NCI-H524 treated with DMSO at 0.1 percent for 48 hours (cell line): Measurements from ENCODE around the gene TRDN.

Experiments used
- DNase-seq: peaks from one replicate; lab custom pipeline; 2025; lab: John Stamatoyannopoulos, UW

TRDN gene

DNA sequence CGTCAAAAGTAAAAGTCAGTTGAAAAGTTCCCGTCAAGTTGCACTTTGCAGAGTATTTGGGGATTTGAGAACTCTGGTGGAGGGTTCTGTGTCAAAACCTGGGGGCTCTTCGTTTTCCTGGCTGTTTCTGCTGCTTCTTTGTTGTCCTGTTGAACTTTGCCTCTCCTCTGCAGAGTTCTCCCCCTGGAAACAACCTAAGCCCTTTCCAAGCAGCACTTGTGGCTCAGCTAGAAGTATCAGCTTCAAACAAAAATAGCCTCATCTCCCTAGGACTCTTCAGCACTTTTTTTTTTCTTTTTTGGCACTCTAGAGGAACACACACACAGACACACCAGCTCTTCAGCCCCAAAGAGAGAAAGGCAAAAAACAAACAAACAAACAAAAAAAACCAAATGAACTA lies at the start of gene TRDN:
TSS of gene TRDN (minus strand) at position 169 of the 400 bp plus-strand sequence. CDS start 175 bp downstream, outside the sequence.
- DNase-seq, result no peak

- peak; percentile 72 for DNase-seq
Measured at GRCh38 chr6:123681957-123682462, 45.3 kb upstream of the TRDN start.

- no peak for DNase-seq
Measured at GRCh38 chr6:123677897-123678296, 41.1 kb upstream of the TRDN start.

DNA sequence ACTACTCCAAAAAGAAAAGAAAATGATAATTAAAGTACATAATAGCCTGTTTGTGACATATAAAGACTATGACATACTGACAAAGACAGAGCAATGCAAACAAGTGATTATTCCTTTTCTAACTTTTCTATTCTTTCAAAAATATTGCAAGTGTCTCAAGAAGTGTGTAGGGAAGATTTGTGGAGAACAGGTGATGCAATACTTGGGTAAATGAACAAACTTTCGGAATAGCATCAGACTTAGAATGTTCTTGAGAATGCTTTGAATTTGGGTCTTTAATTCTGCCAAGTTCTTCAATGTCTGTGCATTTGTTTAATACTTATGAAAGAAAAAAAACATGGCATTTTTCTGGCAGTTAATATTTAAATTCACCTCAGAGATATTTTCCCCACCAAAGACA lies 40.0 kb upstream of the TRDN start:
- DNase-seq, result no peak

DNA sequence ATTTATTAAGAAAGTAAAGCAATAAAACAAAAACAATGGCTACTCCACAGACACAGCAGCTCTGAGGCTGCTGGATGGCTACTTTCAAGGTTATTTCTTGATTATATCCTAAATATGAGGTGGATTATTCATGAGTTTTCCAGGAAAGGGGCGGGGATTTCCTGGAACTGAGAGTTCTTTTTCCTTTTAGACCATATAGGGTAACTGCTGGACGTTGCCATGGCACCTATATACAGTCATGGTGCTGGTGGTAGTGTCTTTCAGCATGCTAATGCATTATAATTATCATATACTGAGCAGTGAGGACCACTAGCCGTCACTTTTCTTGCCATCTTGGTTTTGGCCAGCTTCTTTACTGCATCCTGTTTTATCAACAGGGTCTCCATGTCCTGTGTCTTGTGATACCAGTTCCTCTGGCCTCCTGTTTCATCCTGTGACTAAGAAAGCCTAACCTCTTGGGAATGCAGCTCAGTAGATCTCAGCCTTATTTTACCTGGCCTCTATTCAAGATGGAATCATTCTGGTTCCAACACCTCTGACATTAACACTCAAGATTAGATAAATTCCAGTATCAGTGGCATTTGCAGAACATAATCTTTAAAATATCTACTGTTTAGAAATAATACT lies 32.3 kb upstream of the TRDN start:
- DNase-seq, result no peak

DNA sequence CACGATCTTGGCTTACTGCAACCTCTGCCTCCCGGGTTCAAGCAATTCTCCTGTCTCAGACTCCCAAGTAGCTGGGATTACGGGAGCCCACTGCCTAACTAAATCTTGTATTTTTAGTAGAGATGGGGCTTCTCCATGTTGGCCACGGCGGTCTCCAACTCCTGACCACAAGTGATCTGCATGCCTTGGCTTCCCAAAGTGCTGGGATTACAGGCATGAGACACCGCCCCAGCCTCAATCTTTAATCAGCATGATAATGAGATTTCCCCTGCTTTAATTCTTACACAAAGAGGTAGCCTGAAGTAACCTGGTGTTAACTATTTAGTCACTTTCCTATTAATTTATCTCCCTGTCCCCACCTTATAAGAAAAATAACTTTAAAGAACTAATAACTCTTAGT lies 31.3 kb upstream of the TRDN start:
- no peak for DNase-seq

DNA sequence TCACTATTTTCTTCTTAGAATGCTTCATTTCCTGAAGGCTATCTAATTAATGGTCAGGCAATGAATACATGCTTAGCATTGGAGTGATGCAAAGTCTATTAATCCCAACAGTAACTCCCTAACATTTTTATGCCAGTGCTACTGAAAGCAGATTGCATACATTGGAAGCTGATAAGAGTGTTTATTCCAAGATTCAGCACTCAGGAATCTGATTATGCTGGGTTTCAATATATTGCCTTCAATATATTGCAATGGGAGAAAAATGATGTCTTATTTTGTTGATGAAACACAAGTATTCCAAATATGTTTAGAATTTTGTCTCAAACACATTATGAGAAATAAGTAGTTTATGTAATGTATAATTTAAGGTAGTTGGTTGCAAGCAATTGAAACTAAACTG lies 26.7 kb upstream of the TRDN start:
- DNase-seq, result no peak

GRCh38 chr6:123662757-123663156 lies 26.0 kb upstream of the TRDN start:
- no peak for DNase-seq

GRCh38 chr6:123661105-123661891 lies 24.5 kb upstream of the TRDN start:
- DNase-seq, result no peak

DNA sequence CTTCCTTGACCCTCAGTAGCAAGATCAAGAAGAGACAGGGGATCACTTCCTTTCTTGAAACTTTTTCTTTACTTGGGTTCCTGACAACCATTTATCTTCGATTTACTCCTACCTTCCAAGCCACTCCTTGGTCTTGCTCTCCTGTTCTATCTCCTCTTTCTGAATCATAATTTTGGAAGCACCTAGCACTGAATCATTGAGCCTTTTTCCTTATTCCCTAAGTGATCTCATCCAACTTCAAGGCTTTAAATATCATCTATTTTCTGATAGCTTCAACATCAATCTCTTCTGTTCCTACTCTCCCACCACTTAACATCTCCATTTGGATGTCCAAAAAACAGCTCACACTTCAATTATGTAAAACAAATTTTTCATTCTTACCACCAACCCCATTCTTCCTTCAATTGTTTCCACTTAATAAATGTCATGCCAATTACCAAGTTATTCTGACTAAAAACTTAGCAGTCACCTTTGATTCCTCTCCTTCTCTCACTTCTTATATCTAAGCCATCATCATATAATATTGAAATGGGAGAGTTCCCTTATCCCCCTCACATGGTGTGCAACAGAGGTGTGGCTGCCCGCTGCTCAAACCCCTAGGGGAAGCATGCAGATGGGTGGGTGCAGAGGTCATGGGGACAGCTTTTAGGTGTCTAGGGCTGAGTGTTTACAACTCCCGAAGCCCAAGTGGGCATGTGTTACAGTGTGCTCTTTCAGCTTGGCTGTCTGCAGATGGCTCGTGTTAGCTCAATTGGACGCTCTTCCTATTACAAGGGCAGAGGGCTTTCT lies 23.4 kb upstream of the TRDN start:
- no peak for DNase-seq

GRCh38 chr6:123658848-123659247 lies 22.1 kb upstream of the TRDN start:
- DNase-seq, result no peak

- DNase-seq, result no peak
Measured at GRCh38 chr6:123655521-123656306, 19.0 kb upstream of the TRDN start.

DNA sequence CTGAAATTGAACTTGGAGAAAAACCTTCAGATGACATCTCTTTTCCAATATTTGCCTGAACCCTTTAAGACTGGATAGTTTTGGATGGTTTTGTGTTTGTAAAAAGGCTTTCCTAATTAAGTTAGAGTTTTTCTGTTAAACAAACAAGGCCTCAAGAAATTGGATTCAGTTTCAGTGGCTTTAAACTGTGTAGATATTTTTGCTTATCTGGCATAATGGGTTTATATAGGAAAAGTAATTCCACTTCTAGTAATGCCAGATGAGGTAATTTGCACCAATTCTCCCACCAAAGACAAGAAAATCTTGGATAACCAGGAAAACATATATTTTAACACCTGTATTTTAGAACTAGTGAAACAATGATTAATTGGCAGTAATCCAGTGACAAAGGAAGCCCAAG lies 12.0 kb upstream of the TRDN start:
- DNase-seq, result no peak

- DNase-seq, result no peak
Measured at GRCh38 chr6:123648020-123648580, 11.3 kb upstream of the TRDN start.

- no peak for DNase-seq
Measured at GRCh38 chr6:123641497-123641896, 4.7 kb upstream of the TRDN start.

- no peak for DNase-seq
Measured at GRCh38 chr6:123640567-123641187, 3.9 kb upstream of the TRDN start.

DNA sequence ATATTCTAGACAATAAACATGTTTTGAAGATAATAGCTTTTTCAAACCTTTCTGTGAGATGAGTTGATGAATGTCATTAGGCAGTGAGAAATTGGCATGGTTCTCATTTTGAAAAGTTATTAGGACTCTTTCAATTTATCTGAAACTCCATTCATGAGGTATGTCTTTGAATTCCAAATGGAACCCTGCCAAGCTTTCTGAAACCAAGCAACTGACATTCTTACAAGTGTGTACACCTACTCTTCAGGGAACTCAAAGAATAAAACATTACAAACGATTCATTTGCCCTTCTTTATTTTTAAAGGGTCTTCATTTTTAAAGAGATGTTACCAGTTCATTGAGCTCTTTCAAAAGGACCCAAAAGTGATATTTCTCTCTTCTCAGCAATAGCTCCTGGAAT lies 2.1 kb upstream of the TRDN start:
- DNase-seq, result no peak

DNA sequence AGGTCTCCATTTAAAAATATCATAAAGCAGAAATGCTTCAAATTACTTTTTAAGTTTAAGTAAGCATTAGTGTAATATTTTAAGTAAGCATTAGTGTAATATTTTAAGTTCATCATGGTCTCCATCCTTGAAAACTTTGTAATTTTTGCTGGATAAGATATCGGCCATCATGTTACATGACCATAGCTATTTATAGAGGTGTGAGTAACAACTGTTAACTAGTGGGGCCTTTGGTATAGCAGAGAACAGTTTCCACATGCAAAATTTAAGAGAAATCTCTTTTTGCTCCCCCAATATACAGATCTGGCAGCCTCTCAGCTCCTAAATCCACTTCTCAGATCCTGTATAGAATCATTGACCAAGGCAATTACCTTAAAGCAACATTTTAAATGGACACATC lies 468 bp downstream of the TRDN start:
- DNase-seq, result no peak

- DNase-seq, result no peak
Measured at GRCh38 chr6:123635567-123635966, 1.2 kb downstream of the TRDN start.

DNA sequence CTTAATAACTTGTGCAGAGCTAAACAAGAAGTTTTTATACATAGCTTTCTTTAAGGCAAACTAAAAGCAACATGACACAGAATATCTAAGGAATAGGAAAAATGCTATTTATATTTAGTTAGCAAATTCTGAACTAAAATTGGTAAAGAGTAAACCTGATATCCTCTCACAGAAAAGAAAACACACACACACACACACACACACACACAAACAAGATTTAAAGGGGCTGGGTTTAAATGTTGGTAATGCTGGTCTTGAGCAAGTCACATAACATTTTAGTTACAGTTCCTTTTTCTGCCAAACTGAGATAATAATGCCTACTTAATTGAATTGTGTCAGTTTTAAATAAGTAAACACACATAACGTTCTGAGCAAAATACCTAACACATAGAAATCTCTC lies 1.6 kb downstream of the TRDN start:
- no peak for DNase-seq

GRCh38 chr6:123632641-123633040 lies 4.1 kb downstream of the TRDN start:
- peak; percentile 57 for DNase-seq
